CD4-positive, alpha-beta T cell treated with Interleukin-17A for 4 hours (primary cell): ENCODE data around the gene FBXL17.

Source experiments
- DNase-seq: peaks from one replicate; pipeline ENCODE4 v3.0.0-alpha.2; 2020; ENCODE audit warnings: mixed read lengths

The FBXL17 gene

DNA sequence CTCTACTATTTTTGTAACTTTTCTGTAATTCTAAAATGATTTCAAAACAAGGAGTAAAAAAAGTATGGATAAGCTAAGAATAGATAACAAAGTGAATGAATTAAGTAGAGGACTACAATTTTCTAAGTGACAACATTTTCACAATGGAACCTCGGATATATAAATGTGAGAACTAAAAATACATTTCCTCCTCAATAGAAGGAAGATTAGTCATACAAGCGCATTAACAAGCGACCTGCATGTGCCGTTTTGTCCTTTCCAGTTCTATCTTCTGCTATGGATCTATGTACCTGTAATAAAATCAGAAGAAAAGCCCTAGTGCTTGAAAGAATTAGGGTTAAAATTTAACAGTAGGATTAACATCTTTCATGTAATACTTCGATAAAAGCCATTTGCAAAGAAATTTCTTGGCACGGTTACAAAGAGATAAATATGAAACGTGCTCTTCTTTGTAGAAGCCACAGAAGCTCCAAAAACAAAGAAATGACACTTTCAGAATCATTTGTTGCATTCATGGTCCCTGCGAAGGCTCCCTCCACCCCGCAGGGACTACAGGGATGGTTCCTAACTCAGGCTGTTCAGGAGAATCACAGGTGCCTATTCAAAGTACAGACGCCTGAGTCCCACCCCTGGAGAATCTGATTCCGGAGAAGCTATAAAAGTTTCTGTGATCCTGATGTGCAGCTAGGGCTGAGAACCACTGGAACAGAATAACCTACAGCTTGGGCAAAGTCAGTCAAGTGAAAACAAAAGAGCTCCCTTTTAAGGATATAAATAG is 494.5 kb downstream of the FBXL17 start:
- no peak for DNase-seq

GRCh38 chr5:107885601-107886000 is 496.3 kb downstream of the FBXL17 start:
- DNase-seq: no peak

- DNase-seq: no peak
Observed at GRCh38 chr5:107884871-107885270, 497.0 kb downstream of the FBXL17 start.

DNA sequence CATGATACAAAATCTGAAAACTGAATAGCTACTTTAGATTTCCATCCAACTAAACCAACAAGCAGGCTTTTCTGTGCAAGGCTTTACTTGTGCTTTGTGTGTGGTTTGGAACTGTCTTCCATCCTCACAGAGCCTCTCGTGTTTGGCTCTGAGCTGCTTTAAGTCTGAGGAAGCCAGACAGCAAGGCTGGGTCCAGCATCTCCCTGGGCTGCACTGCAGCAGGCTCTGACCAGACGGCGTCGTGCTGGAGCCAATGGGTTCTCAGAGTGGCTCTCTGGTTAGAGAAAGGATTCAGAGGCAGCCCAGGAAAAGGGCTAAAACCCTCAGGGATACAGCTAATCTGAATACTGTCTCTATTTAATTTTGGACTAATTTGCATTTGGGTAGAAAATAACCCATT is 503.2 kb downstream of the FBXL17 start:
- DNase-seq: no peak

GRCh38 chr5:107876906-107877305 is 505.0 kb downstream of the FBXL17 start:
- DNase-seq: no peak

GRCh38 chr5:107876261-107876660 is 505.6 kb downstream of the FBXL17 start:
- no peak for DNase-seq

GRCh38 chr5:107875833-107876232 is 506.1 kb downstream of the FBXL17 start:
- no peak for DNase-seq

GRCh38 chr5:107874795-107875194 is 507.1 kb downstream of the FBXL17 start:
- DNase-seq: no peak

DNA sequence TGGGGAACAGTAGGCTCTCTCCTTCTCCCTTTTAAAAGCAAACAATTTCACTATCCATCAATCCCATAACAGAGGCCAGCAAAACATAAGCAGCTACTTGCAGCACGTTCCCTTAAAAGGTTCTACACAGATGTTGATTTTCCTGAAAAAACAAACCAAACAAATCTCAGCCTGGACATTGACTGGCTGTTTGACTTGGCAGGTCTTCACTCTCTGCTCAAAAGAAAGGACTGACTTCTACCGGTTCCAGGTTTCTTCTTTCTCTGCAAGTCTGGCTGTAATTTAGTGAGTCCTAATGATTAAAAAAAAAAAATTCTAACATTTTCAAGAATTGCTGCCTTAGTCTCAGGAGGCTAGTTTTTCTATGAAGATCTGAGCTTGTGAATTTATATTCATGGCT is 508.0 kb downstream of the FBXL17 start:
- DNase-seq: no peak

GRCh38 chr5:107871023-107871422 is 510.9 kb downstream of the FBXL17 start:
- no peak for DNase-seq

GRCh38 chr5:107869438-107870115 is 512.3 kb downstream of the FBXL17 start:
- DNase-seq: no peak

DNA sequence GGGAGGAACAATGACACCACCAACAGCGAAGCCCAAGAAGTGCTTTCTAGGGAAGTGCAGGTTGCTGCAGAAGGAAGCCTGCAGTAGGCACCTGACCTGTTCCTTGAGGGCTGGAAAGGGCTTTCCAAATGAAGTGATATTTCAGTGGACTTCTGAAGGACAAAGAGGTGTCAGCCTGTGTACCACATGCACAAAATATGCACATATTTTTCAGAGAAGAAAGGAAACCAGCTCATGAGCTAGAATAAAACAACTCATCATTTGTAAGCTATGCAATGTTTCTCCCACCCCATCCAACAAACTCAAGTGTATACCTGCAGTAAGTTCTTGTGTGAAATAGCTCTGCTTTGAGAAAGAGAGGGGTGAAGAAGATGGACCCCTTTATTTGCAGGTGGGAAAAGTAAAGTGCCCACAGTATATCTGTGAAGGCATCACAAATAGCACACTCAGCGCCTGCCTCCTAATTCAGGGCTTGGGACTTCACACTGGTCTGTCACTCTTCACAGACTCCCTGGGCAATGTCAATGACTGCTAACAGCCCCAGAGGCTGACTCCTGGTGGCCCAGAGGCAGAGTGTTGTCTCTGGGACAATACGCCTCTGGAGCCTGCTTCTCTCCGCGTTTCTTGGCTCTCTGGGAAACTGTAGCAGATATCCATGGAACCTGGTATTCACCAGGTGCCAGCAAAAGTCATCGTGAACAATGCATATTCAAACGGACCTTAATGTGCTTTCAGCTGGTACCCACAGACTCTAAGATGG is 513.1 kb downstream of the FBXL17 start:
- DNase-seq: no peak

- no peak for DNase-seq
Observed at GRCh38 chr5:107867266-107867665, 514.6 kb downstream of the FBXL17 start.

- no peak for DNase-seq
Observed at GRCh38 chr5:107864793-107865192, 517.1 kb downstream of the FBXL17 start.

- no peak for DNase-seq
Observed at GRCh38 chr5:107863125-107863524, 518.8 kb downstream of the FBXL17 start.

DNA sequence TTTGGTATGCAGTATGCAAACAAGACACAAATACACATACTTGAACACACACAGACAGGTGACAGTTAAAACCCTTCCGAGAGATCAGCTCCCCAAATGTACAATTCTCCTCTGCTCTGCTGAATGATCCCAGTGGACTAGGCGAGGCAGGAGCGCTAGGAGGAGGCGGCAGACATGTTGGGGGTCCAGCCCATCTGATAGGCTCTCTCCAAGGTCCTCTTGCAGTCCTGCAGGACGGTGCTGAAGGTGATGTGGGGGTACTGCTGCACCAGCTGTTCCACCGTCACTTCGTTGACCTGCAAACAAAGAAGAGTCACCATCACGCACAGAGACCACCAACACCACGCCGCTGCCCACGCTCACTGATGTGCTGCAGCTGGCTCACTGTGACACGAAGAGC is 520.3 kb downstream of the FBXL17 start:
- no peak for DNase-seq

DNA sequence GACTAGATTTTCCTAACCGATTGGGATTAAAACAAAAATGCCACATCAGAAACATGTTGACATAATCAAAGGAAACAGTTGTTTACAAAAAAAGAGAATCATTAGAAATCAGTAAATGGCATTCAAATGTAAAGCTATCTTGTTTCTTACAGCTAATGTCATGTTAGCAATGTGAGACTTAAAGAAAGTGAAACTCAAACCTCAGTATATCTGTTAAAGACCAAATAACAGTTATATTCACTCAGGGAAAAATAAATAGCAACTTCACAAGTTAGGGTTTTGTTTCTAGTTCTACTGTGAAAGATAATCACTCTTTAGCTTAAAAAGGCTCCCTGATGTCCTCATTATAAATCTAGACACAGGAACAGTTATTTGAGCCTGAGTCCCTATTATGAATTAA is 521.9 kb downstream of the FBXL17 start:
- no peak for DNase-seq

DNA sequence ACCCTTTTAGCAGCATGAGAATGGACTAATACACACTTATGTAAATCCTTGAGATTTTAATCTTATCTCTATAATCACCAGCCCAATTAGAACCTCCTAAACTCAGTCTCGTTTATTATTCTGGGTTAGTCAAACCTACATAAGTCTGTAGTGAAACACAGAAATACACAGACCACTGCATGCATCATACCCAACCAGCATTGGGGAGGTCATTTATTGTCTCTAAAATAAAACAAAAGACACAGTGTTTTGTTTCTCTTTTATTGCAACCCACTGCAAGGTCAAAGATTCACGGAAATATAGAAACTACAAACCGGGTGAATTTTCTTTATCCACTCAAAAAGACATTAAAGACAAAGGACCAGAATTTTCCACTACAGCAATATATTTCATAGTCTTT is 523.1 kb downstream of the FBXL17 start:
- DNase-seq: no peak

DNA sequence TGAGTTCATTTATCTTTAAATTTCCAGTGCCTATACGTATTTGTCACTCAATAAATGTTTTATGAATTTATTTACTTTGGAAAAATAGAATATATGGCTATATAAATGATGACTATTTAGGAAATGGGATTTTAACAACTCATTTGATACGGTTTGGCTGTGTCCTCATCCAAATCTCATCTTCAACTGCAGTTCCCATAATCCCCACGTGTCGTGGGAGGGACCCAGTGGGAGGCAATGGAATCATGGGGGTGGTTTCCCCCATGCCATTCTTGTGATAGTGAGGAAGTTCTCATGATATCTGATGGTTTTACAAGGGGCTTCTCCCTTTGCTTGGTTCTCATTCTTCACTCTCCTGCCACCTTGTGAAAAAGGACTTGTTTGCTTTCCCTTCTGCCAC is 523.6 kb downstream of the FBXL17 start:
- no peak for DNase-seq

- no peak for DNase-seq
Observed at GRCh38 chr5:107857785-107858184, 524.1 kb downstream of the FBXL17 start.

GRCh38 chr5:107855171-107855570 is 526.7 kb downstream of the FBXL17 start:
- DNase-seq: no peak

DNA sequence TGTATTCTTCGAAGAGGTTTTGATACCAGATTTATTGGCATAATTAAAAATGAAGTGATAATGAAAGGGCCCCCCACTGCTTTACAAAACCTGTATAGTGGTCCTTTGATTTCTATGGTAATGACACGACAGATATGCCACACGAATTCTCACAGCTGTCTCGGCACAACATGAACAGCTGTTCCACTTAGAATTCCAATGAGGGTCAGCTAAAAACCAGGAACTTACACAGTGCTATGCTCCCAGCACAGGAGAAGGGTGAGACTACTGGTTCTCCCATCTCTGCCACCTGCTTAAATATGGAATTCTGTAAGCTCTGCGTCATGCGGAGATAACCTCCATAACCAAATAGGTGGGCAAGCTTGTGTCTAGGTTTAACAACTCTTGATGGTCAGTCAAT is 528.2 kb downstream of the FBXL17 start:
- no peak for DNase-seq

DNA sequence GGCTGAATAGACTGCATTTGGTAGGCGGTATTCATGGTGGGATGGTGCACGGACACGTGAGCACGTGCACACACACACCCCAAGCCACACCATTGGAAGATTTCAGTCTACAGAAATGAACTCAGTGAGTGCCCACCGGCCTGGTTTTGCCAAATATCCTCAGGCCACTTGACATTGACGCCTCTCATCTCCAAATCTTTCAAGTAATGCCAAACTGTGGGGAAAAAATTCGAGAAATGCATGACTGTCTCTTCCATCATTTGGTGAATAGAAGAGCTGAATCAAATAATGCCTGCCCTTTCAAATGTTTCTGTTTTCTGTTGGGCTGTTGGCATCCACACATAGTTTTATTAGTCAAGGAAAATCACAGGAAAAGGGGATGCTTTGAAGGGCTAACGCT is 528.9 kb downstream of the FBXL17 start:
- DNase-seq: no peak

- no peak for DNase-seq
Observed at GRCh38 chr5:107849118-107849517, 532.8 kb downstream of the FBXL17 start.
